Thymus (tissue), 11 donors: ENCODE data around the gene SF3A2. TPM values are rescaled to one million over a fixed set of nuclear protein-coding genes. Genes with fewer than 3 reads are reported as not detected.
A peak's percentile ranks its signal among the peaks of the same experiment; 100 is the strongest.

Source experiments
- DNase-seq, 9 donors: peaks; one replicate each; pipeline ENCODE4 v3.0.0-alpha.2; 2013; ENCODE audit warnings: low spot score in 9 of 9, low read depth in 6 of 9, missing footprints in 1 of 9
- H3K27ac ChIP-seq, 2 donors: one replicate each; pipeline ENCODE4 v1.5.1; 2013; ENCODE audit warnings: control low read depth in 1 of 2, low read depth in 1 of 2, low read length in 1 of 2, mild to moderate bottlenecking in 1 of 2, moderate library complexity in 1 of 2
- H3K27me3 ChIP-seq, 2 donors: one replicate each; pipeline ENCODE4 v1.5.1; 2013; ENCODE audit warnings: low read length in 1 of 2; ENCODE audit not compliant: control insufficient read depth in 2 of 2, insufficient read depth in 1 of 2
- H3K36me3 ChIP-seq, 2 donors: one replicate each; pipeline ENCODE4 v1.5.1; 2013; ENCODE audit warnings: low read length in 1 of 2, mild to moderate bottlenecking in 1 of 2, moderate library complexity in 1 of 2; ENCODE audit not compliant: control insufficient read depth in 2 of 2, insufficient read depth in 2 of 2
- H3K4me1 ChIP-seq, 2 donors: one replicate each; pipeline ENCODE4 v1.5.1; 2013; ENCODE audit warnings: low read length in 2 of 2; ENCODE audit not compliant: control insufficient read depth in 2 of 2, insufficient read depth in 2 of 2
- H3K4me3 ChIP-seq, 2 donors: one replicate each; pipeline ENCODE4 v1.5.1; 2013; ENCODE audit warnings: low read length in 2 of 2, control low read depth in 1 of 2, mild to moderate bottlenecking in 1 of 2
- H3K9me3 ChIP-seq, 2 donors: one replicate each; pipeline ENCODE4 v1.5.1; 2013; ENCODE audit warnings: low read length in 1 of 2, mild to moderate bottlenecking in 1 of 2; ENCODE audit not compliant: control insufficient read depth in 2 of 2, insufficient read depth in 1 of 2
- WGBS: extraction: QIAGEN DNeasy Blood & Tissue Kit; methylation state at CpG from one replicate; pipeline ENCODE4 v1.1.7; 2013; 5-methylcytosine and 5-hydroxymethylcytosine counted together
- polyA plus RNA-seq: library from polyadenylated mRNA; stranded (reverse); fragments of 200-250 nt; gene quantifications from one replicate; pipeline ENCODE4 v1.2.3, GENCODE V29; 2013
- total RNA-seq: library from RNA; stranded (reverse); fragments of 120-200 nt; gene quantifications from one replicate; pipeline ENCODE4 v1.2.4, GENCODE V29; 2013
- donor health status: healthy.

SF3A2 gene
- total and polyA plus RNA-seq, 2 donors: 18.7 to 51.1 TPM

DNA sequence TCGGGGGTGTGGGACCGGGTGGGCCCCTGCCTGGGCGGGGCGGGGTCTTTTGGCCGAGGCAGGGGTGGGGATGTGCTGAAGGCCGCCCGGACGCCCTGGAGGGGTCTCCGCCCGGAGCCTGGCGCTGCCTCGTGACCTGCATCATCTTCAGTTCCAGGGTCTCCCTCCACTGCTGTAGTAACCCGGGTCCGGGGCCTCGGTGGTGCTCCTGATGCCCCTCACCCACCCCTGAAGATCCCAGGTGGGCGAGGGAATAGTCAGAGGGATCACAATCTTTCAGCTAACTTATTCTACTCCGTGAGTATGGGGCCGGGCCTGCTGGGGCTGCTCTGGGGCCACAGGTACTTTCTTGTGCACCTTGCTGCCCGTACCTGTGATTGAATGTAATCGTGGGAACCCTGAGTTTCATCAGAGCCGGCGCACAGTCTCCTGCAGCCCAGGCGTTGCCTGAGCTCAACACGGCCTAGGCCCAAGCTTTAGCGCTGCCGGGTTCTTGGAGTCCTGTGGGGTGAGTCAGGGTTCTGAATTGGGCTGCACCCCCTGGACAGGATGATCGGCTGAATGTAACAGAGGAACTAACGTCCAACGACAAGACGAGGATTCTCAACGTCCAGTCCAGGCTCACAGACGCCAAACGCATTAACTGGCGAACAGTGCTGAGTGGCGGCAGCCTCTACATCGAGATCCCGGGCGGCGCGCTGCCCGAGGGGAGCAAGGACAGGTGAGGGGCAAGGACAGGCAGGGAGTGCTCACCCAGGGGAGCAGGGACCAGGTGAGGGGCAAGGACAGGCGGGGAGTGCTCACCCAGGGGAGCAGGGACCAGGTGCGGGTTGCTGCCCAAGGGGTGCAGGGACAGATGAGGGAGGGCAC is 34.8 kb downstream of the SF3A2 start:
- Histone ChIP-seq H3K4me1 (peaks cover 16 to 37% of the 10 kb centered on the region in 2 donors), H3K36me3 (peaks cover 29 to 44% of the 10 kb centered on the region in 2 donors), H3K4me3 (peak overlapping the region; percentile 98 to 100), H3K27ac (peak overlapping the region; percentile 84 to 96), H3K9me3 (peaks cover 0 to 6% of the 10 kb centered on the region in 2 donors), H3K27me3 (peaks cover 0 to 2% of the 10 kb centered on the region in 2 donors)
- WGBS: 42% methylated on average over 43 of the region's 43 CpGs
- DNase-seq: no peak

DNA sequence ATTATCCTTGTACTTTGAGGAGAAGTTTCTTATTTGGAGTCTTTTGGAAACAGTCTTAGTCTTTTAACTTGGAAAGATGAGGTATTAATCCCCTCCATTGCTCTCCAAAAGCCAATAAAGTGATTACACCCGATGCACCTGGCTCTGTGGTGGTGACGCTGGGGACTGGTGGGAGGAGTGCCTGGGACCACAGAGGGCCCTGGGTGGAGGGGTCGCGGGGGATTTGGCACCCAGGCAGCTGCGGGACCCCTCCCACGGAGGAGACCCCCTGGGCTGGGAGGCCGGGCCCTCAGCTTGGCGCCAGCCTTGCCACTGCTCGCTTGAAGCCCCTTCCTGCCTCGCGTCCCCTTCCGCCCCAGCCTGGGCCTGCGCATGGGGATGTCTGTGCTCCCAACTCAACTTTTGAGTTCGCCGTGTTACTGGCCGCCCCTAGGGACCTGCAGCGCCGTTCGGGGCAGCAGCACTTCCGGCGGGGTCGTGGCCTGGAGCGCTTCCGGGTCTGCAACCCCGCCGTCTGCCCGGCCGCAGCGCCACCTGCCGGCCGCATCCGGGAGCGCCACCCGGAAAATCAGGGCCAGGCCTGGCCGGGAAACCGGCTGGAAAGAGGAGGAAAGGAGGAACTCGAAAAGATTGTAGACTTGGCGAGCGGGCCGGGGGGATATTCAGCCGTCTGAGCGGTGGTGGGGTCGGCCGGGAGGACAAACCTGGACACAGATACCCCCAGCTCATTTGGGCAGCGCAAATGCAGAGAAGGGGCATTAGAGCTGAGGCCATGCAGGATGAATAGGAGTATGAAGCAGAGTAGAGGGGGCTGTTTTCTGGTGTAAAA is 36.9 kb downstream of the SF3A2 start:
- Histone ChIP-seq H3K9me3 (peaks cover 0 to 6% of the 10 kb centered on the region in 2 donors), H3K4me1 (peaks cover 13 to 31% of the 10 kb centered on the region in 2 donors), H3K27ac (peak overlapping the region; percentile 83 to 85), H3K4me3 (peak overlapping the region; percentile 11 to 39), H3K36me3 (peaks cover 38 to 45% of the 10 kb centered on the region in 2 donors), H3K27me3 (peaks cover 0 to 2% of the 10 kb centered on the region in 2 donors)
- peak in 7 of 9 donors; percentile 48 to 85 (median 64) for DNase-seq
- WGBS: 20% methylated on average over 45 of the region's 45 CpGs

DNA sequence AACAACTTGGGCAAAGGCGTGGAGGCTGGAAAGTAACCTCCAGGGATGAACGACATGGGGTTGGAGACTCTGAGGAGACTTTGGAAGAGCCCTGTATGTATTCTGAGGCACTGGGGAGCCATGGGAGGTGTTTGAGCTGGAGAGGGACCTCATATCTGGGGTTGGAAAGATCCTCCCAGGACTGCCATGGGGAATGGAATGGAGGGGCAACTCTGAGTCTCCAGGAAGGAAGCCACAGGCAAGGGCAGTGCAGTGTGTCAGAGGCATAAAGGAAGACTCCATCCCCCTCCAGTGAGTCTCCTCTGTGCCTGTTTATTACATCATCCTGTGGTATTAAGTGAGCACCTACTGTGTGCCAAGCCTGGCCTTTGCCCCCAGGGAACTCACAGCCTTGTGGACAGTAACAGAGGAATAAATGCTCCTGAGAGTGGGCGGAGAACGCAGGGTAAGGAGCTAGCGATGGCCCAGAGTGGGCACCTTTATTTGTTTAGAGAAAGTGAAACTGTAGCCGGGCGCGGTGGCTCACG is 37.6 kb downstream of the SF3A2 start:
- no peak overlapping the region for H3K27ac ChIP-seq
- peaks cover 0 to 4% of the 10 kb centered on the region in 2 donors for H3K9me3 ChIP-seq
- WGBS: 98% methylated on average over 9 of the region's 9 CpGs
- no peak for DNase-seq
- peaks cover 13 to 31% of the 10 kb centered on the region in 2 donors for H3K4me1 ChIP-seq
- peaks cover 38 to 45% of the 10 kb centered on the region in 2 donors for H3K36me3 ChIP-seq
- peak overlapping the region in 1 of 2 donors; percentile 39 for H3K4me3 ChIP-seq
- peaks cover 0 to 2% of the 10 kb centered on the region in 2 donors for H3K27me3 ChIP-seq

DNA sequence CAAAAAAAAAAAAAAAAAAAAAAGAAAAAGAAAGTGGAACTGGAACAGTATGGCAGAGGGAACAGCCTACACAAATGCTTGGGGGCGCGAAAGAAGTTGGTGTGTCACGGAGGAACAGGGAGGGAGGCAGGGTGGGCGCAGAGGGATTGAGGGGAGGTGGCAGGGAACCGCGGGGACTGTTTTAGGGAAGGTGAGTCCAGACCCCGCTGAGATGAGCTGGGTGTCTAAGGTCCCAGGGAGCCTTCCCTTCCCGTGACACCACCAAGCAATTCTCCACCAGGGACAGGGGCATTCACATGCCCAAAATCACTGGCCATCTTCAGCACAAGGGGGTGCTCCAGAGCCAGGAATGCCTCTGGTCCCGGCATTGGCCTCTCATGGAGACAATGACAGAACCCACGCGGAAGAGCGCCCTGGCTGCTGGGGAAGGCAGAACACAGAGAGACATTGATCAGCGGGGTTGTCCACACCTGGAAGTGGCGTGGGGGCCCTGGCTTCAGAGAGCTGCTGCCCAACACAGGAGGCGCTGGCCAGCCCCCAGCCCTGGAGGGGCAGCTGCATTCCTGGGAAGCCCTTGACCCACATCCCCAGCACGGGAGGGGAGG is 38.4 kb downstream of the SF3A2 start:
- Histone ChIP-seq H3K4me1 (peaks cover 13 to 31% of the 10 kb centered on the region in 2 donors), H3K27ac (no peak overlapping the region), H3K36me3 (peaks cover 38 to 45% of the 10 kb centered on the region in 2 donors), H3K4me3 (no peak overlapping the region), H3K9me3 (peaks cover 0 to 4% of the 10 kb centered on the region in 2 donors), H3K27me3 (no peaks in the 10 kb centered on the region)
- DNase-seq: peak in 1 of 9 donors; percentile 58
- WGBS: 79% methylated on average over 16 of the region's 16 CpGs

DNA sequence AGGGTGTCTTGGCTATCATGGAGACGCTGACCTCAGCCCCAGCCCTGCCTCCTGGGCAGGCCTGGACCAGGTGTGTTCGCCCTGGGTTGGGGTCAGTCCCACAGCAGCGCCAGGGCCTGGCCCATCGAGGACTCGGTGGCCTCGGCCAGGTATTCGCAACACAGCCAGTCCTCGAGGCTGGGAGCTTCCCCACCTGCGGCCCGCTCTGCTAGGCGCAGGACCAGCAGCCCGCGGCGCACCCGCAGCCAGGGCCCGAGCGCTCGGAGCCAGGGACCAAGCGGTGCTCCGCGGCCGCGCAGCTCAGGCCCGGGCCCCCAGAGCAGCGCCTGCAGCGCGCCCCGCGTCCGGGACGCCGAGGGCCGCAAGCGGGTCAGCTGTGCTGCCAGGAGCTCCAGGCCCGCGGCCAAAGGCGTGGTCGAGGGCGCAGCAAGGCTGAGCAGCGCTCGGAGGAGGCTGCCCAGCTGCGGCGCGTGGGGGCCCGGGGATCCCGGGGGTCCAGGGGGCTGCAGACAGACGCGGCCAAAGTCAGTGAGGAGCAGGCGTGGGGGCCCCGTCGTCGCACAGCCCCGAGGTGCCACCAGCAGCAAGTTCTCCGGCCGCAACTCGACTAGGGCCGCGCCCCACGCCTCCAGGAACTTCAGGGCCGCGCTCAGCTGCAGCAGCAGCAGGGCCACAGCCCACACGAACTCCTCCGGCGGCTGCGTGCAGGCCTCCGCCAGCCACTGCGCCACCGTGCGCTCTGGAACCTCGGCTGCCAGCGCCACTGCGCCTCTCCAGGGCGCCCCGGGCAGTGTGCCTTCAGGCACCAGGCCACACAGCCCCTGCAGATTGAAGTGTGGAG is 39.2 kb downstream of the SF3A2 start:
- no peak for DNase-seq
- Histone ChIP-seq H3K36me3 (peaks cover 38 to 45% of the 10 kb centered on the region in 2 donors), H3K4me1 (peaks cover 13 to 31% of the 10 kb centered on the region in 2 donors), H3K27me3 (peaks cover 0 to 6% of the 10 kb centered on the region in 2 donors), H3K27ac (no peak overlapping the region), H3K4me3 (no peak overlapping the region), H3K9me3 (peaks cover 0 to 4% of the 10 kb centered on the region in 2 donors)
- WGBS: 94% methylated on average over 74 of the region's 74 CpGs

DNA sequence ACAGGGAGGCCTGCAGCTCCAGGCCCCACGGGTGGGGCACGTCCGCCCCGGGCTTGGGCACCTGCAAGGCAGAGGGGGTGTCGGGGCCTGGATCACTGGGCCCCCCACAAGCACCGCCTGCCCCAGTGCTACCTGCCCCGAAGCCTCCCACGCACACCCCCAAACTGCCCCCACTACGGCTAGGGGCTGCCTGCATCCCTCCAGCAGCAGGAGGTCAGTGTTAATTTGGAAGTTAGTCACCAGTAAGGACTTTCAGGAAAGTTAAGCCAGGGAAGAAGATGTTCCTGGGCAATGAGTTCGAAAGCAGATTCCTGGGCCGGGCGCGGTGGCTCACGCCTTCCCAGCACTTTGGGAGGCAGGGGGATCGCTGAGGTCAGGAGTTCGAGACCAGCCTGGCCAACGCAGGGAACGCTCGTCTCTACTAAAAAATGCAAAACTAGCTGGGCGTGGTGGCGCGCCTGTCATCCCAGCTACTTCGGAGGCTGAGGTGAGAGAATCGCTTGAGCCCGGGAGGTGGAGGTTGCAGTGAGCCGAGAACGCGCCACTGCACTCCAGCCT is 39.9 kb downstream of the SF3A2 start:
- Histone ChIP-seq H3K9me3 (peaks cover 0 to 4% of the 10 kb centered on the region in 2 donors), H3K27ac (no peak overlapping the region), H3K4me3 (no peak overlapping the region), H3K36me3 (peaks cover 36 to 41% of the 10 kb centered on the region in 2 donors), H3K4me1 (peaks cover 10 to 27% of the 10 kb centered on the region in 2 donors), H3K27me3 (peaks cover under 1 to 7% of the 10 kb centered on the region in 2 donors)
- WGBS: 97% methylated on average over 28 of the region's 28 CpGs
- no peak for DNase-seq

DNA sequence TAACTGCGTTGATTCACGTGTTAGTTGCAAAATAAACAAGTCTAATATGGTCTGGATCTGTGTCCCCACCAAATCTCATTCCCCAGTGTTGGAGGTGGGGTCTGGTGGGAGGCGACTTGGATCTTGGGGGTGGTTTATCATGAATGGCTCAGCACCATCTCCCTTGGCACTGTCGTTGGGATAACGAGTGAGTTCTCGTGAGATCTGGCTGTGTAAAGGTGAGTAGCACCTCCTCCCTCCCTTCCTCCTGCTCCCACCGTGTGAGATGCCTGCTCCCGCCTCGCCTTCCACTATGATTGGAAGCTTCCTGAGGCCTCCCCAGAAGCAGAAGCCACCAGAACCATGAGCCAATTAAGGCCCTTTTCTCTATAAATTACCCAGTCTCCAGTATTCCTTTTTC is 40.5 kb downstream of the SF3A2 start:
- Histone ChIP-seq H3K4me1 (peaks cover 7 to 28% of the 10 kb centered on the region in 2 donors), H3K4me3 (no peak overlapping the region), H3K27ac (no peak overlapping the region), H3K36me3 (peaks cover 31 to 35% of the 10 kb centered on the region in 2 donors), H3K27me3 (peaks cover 6 to 13% of the 10 kb centered on the region in 2 donors), H3K9me3 (peaks cover 0 to 4% of the 10 kb centered on the region in 2 donors)
- WGBS: 97% methylated on average over 9 of the region's 9 CpGs
- no peak for DNase-seq
